ENCODE measurements around the gene GLP1R.
"Not testable (repeated sequence)": the region's sequence is repeated elsewhere in the genome, so short reads cannot be mapped to it uniquely, and the experiment has no call there.

Gene GLP1R

DNA sequence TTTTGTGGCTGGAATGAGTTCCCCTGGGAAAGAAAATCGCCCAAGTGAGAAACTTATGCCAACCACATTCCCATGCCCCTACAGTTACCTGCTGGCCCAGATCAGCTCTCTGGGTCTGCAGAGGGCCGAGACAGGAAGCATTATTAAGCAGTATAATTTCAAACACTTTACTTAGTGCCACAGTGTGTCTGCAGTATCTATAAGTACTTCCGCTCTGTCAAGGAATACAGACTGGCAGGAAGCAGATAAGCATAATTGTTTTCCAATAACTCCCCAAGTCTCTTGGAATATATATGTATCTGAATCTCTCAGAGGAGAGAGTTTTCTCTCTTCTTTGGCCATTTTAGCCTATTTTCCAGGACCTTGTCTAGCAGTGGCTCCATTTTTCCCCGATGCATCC lies 41.5 kb downstream of the GLP1R start:
- DNase-seq = no peak

GRCh38 chr6:39091220-39091619 lies 42.6 kb downstream of the GLP1R start:
- no peak for DNase-seq

GRCh38 chr6:39092124-39092523 lies 43.5 kb downstream of the GLP1R start:
- no peak for DNase-seq

- no peak for DNase-seq
Observed at GRCh38 chr6:39093149-39093708, 44.6 kb downstream of the GLP1R start.

DNA sequence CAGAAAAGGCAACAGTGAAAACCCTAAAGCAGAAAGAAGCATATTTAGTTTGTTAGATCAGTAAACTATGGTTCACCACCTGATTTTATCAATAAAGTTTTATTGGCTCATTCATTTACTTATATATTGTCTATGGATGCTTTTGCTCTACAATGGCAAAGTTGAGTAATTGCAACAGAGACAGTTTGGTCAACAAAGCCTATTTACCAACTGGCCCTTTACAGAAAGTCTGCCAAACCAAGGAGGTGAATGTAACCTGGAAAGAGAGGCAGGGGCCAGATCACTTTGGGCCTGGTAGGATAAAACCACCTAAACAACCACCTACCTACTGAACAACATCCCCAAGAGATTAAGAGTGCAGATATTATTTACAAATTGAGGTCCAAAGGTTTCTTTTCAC lies 47.0 kb downstream of the GLP1R start:
- DNase-seq = no peak

- DNase-seq = no peak
Observed at GRCh38 chr6:39100358-39100757, 51.8 kb downstream of the GLP1R start.

DNA sequence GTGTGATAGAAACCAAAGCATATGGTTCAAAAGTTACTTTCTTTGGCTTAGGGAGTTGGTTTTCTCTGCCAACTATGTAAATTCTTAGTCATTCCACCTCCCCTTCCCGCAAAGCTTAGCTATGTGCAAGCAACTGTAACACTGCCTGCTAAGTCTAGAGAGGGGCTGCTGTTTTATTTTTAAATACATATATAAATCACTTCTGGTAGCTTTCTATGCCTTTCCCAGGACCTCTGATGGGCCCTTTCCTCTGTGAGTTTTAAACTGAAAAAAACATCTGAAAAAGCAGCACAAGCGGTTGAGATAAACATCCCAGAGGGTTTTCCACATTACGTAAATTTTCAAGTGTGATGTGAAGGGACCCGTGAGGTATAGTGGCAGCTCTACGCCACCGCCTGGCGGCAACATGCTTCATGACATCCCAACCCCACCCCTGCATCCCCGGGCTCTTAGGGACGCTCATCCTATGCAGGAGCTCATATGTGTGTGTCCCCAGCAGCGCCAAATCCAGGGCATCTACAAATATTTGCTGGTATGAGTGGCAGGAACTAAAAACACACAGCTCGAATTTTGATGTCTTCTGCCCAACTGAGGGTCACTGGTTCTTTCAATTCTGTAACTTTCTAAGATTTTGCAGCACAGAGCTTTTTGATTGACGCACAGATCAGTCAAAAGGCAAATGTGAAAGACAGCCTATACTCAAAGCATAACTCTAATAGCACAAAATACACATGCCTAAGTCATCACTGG lies 53.7 kb downstream of the GLP1R start:
- no peak for DNase-seq

DNA sequence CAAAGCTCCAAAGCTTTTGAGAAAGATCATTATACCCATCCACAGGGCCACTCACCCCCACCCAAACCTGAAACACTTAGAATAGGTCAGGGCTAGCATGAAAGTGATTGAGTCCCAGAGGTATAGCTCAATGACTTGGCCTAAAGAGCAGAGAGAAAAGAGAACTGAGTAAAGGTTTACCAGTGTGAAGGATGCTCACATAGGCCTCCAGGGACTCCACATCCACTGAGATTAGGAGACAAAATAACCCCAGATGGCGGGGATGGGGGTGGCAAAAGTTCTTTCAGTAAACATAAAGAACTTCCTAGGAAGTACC lies 54.2 kb downstream of the GLP1R start:
- DNase-seq = no peak

DNA sequence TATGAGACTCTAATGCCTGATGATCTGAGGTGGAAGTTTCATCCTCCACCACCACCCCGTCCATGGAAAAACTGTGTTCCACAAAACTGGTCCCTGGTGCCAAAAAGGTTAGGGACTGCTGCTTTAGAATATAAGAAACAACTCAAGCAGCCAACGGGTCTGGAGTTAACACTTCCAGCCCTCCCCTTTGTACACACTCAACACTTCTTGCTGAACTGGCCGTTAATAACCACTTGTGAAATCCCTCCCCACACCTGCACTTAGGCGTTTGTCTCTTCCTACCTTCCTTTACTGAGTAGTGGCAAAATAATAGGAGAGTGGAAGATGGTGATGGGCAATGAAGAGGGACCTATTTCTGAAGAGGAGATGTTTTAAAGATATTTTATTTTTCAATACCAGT lies 55.9 kb downstream of the GLP1R start:
- DNase-seq = no peak

- DNase-seq = no peak
Observed at GRCh38 chr6:39107034-39107433, 58.5 kb downstream of the GLP1R start.

DNA sequence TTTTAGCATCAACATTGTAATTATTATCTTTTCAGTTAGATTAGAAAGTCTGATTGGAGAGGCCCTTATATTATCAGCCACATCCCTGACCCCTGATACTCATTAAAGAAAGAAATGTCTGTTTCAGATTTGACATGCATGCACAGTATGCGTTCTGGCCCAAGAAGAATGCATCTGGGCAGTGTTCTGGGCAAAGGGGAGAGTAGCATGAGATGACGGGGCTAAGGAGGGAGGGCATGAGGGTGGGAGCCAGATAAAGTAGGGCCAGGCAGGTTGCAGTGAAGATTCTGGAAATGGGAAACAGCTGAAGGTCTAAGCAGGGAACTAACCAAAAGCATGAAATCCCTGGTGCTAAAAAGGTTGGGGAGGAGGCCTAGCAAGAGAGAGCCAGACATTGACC lies 59.1 kb downstream of the GLP1R start:
- no peak for DNase-seq

GRCh38 chr6:39108041-39108839 lies 59.7 kb downstream of the GLP1R start:
- no peak for DNase-seq

DNA sequence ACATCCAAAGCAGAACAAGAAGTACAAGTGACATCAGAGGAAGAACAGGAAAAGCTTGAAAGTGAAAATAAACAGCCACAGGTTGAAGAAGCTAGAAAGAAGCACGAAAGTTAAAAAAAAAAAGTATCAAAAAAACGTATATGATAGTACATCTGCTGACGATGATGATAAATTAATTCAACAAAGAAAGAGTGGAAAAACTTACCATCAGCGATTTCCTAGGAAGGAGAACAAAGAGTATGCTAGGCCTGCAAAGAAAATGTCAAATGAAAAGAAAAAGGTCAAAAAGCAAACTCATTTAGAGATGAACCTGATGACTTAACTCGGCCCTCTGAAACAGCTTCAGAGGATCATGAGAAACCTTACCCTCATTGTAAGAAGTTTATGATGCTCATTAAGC lies 62.7 kb downstream of the GLP1R start:
- no peak for DNase-seq

- DNase-seq = no peak
Observed at GRCh38 chr6:39113788-39114187, 65.2 kb downstream of the GLP1R start.

- no peak for DNase-seq
Observed at GRCh38 chr6:39114388-39114703, 65.8 kb downstream of the GLP1R start.

DNA sequence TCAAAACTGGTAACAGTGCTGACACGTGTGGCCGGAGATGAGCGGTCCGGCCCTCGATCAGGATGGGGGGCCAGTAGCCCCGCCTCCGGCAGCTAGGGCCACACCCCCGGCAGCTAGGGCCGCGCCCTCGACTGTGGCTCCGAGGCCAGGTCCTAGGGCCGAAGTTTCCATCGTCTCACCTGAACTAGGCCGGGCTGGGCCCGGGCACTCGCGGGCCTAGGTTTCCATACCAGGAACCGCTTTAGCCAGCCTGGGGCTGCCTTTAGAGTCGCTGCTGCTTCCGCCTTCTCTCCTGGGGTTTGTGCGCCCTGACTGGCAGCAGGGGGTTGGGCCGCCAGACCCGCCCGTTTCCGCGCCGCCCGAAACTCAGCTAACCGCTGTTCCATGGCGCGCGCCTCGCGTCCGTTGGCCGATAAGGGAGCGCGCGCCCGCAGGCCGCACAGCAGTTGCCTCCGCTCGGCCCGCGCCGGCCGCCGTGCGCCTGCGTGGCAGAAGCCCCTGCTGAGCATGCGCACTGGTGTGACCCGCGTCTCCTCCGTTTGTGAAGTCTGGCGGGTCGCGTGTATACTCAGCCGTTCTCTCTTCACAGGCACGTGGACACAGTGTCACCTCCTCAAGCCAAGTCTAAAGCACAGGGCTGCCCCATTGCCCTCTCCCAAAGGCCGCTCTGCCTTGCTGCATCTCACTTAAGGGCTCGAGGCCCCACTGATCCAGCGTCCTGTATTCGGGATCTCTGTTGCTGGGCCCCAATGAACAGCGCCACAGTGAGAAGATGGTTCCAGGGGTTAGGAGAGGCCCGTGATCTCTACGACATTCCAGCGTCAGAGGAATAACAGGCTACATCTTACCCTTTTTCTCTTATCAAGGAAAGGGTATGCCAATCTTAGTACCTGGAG lies 66.4 kb downstream of the GLP1R start, which contains the start of gene SAYSD1:
Gene SAYSD1, minus strand, starts transcription at position 483 of the 896 bp plus-strand sequence. Its CDS starts 97 bp downstream, at position 386.
- peak; percentile 90 for DNase-seq

DNA sequence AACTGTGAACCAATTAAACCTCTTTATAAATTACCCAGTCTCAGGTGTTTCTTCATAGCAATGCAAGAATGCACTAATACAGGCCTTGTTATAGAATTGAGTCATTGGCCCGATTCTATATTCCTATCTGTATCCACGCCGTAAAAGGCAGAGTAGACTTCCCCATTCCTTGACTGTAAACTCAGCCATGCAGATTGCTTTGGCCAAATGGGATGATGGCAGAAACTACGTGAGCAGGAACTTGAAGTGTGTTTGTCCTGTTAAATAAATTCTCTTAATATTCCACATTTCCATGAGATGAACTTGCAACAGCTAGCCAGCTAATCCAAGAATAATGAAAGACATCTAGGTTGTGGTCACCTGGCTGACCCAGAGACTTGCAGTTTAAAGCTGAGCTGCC lies 70.3 kb downstream of the GLP1R start:
- no peak for DNase-seq

DNA sequence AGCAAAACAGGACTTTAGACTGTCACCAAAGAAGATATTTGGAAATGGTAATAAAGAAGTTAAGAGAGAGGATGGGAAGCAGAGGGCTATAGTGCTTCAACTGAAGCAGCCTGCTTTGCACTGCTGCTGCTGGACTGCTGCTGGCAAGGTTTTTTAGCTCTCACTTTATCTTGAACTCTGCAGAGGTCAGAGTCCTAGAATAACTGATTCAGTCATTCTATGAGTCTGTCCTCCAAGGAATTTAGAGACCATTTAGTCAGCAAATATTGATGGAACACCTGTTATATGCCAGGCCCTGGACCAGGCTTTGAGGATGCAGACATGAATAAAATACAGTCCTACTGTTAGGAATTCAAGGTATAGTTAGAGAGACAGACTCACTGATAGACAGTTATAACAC lies 75.5 kb downstream of the GLP1R start:
- DNase-seq = no peak

DNA sequence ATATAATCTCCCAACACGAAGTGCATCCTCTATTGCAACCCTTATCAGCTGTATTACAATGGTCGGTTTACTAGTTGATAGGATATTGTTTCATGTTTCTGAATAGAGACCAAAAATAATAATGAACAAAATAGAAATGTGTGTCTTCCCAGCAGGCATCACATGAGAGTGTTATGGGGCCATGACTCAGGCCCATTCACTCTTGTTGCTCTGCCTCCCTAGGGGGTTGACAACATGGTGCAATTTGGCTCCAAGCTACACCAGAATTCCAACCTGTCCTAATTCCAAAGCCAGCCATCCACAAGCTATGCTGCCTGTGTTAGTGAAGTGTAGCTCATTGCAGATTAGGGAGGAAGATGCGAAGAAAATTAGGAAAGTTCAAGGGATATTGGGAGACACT lies 79.5 kb downstream of the GLP1R start:
- DNase-seq = no peak

GRCh38 chr6:39128832-39129231 lies 80.3 kb downstream of the GLP1R start:
- no peak for DNase-seq

- no peak for DNase-seq
Observed at GRCh38 chr6:39130691-39131090, 82.1 kb downstream of the GLP1R start.

DNA sequence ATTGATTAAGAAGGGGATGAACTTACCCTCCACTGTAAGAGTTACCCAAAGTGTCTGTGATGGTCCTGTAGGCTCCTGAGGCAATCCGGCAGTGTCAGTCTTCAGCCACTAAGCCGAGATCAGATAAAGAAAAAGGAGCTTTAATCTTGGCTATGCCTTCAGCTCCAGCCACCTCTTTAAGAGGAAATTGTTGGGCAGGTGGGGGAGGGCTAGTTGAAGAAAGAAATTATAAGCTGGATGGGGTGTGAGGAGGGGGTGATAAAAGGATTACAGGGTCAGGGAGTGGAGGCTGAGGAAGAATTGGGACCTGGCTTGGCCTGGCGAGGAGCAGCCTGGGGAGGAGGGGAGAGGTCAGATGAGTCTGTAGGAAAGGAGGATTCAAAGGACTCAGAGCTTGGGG lies 86.2 kb downstream of the GLP1R start:
- DNase-seq = not testable (repeated sequence)

DNA sequence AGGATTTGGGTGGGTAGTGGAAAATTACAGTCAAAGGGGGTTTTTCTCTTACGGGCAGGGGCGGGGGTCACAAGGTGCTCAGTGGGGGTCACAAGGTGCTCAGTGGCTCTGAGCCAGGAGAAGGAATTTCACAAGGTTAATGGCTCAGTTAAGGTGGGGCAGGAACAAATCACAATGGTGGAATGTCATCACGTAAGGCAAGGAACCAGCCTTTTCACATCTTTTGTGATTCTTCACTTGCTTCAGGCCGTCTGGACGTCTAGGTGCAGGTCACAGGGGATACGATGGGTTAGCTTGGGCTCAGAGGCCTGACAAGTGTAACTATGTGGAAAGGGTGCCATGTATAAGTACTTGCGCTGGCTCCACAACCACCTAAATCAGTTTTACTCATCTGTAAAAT lies 87.6 kb downstream of the GLP1R start:
- not testable (repeated sequence) for DNase-seq

Data from activated CD4-positive, alpha-beta T cell treated with anti-CD3 and anti-CD28 coated beads, Interleukin-2, amount 50 U/mL, for 1 hour (primary cell).